ENCODE results near the gene PTP4A2. TPM values are rescaled to one million over a fixed set of nuclear protein-coding genes. Genes with fewer than 3 reads are reported as not detected.
A peak's percentile ranks its signal among the peaks of the same experiment; 100 is the strongest.

PTP4A2 gene
- total and polyA plus RNA-seq, 2 of the 13 experiments (the other 11 are each of a cell fraction or from before 2014, with no cell fraction given), result 173 to 225 TPM

DNA sequence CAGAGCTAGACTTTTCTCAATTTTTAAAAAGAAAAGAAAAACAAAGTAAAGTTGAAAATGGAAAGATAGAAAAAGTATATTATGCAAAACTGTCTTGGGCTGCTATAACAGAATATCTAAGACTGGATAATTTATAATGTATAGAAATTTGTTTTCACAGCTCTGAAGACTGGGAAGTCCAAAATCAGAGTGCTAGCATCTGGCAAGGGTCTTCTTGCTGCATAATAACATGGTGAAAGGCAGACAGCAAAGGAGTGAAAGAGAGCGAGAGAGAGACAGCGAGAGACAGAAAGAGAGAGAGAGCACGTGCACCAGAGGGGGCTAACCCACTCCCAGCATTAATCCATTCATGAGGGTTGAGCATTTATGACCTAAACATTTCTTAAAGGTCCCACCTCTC, 63.2 kb downstream of the PTP4A2 start:
- no peak for FAIRE-seq
- in situ Hi-C loops (cut with HindIII; ENCODE audit: extremely low pct_ligation_motif_present, low pct_unique_long_range_greater_than_20kb), result no loop called here
- Histone ChIP-seq H3K27me3 (ENCODE audit: control insufficient read depth in 1 of 2, insufficient read depth in 2 of 2, low read length in 2 of 2) (no peaks in the 10 kb centered on the region), H3K4me1 (ENCODE audit: insufficient read depth, low read length) (peaks cover 45% of the 10 kb centered on the region), H3K4me2 (ENCODE audit: low read depth, low read length) (no peak overlapping the region), H3K9ac (ENCODE audit: insufficient read depth, low read depth, low read length) (no peak overlapping the region), H3K4me3 (replicated peaks in 1 of 3; ENCODE audit: insufficient read depth in 1 of 3, low read depth in 2 of 3, low read length in 3 of 3) (no peak overlapping the region), H3K9me3 (ENCODE audit: low read length) (no peaks in the 10 kb centered on the region), H4K20me1 (ENCODE audit: insufficient read depth, low read length) (no peaks in the 10 kb centered on the region), H3K27ac (ENCODE audit: extremely low read length, insufficient read depth, low read length) (no peak overlapping the region), H3K36me3 (replicated peaks in 1 of 2; ENCODE audit: control insufficient read depth in 1 of 2, insufficient read depth in 2 of 2, low read length in 2 of 2) (no peaks in the 10 kb centered on the region), H3K79me2 (ENCODE audit: insufficient read depth, low read length) (no peaks in the 10 kb centered on the region), H2AFZ (ENCODE audit: low read length) (peak overlapping the region; percentile 15)
- intact Hi-C loops (cut with micrococcal nuclease; ENCODE audit: unreplicated experiment), result no loop called here
- ChIA-PET POLR2A (no interaction called here), CTCF (ENCODE audit: low intra/inter-chr PET ratio, low total read pairs) (no interaction called here)
- no peak for ATAC-seq
- 87% methylated on average over 3 of the region's 3 CpGs for WGBS (ENCODE audit: low lambda C conversion rate)
- no peak for DNase-seq (ENCODE audit: low spot score)
- TF ChIP-seq POGK (CRISPR knock-in tag; conservative IDR thresholded peaks at IDR 0.05) (no peak), MBNL3 (CRISPR knock-in tag; conservative IDR thresholded peaks at IDR 0.05) (no peak), MXI1 (IDR thresholded peaks at IDR 0.05; ENCODE audit: borderline replicate concordance, low read depth, low read length) (no peak), ZBTB8A (CRISPR knock-in tag; IDR thresholded peaks at IDR 0.05; ENCODE audit: borderline replicate concordance, low read depth) (no peak), ZNF564 (CRISPR knock-in tag; IDR thresholded peaks at IDR 0.05) (peak; percentile 57; the same call in 1 of the 2 replicates)
- BruUV-seq (replicated peaks), result no TSS peak

Data from HepG2 (cell line).